ENCODE measurements around the gene TRMT112. TPM values are rescaled to one million over a fixed set of nuclear protein-coding genes. Genes with fewer than 3 reads are reported as not detected.
A peak's percentile ranks its signal among the peaks of the same experiment; 100 is the strongest.

TRMT112 gene
- total RNA-seq, 6 experiments from 2014 or later, result 246 to 269 (median 261) TPM

GRCh38 chr11:64339286-64339685, 21.9 kb upstream of the TRMT112 start:
- no peaks in the 10 kb centered on the region for H3K9me3 Mint-ChIP-seq
- no peak for DNase-seq
- no peak overlapping the region for H3K4me3 Mint-ChIP-seq
- H3K27me3 Mint-ChIP-seq (ENCODE audit: insufficient read depth), result peaks cover 5% of the 10 kb centered on the region; the same call in 1 of the 2 replicates
- no peaks in the 10 kb centered on the region for H3K36me3 Mint-ChIP-seq (ENCODE audit: low read depth)
- no peak overlapping the region for H3K27ac Mint-ChIP-seq
- no peak for TF ChIP-seq CTCF (IDR thresholded peaks at IDR 0.05)
- peaks cover 12% of the 10 kb centered on the region for H3K4me1 Mint-ChIP-seq (ENCODE audit: low read depth)

- DNase-seq, result no peak
- H3K36me3 Mint-ChIP-seq (ENCODE audit: low read depth), result no peaks in the 10 kb centered on the region
- no peak for TF ChIP-seq CTCF (IDR thresholded peaks at IDR 0.05)
- peaks cover 5% of the 10 kb centered on the region; the same call in 1 of the 2 replicates for H3K27me3 Mint-ChIP-seq (ENCODE audit: insufficient read depth)
- H3K9me3 Mint-ChIP-seq, result no peaks in the 10 kb centered on the region
- H3K27ac Mint-ChIP-seq, result no peak overlapping the region
- H3K4me3 Mint-ChIP-seq, result no peak overlapping the region
- peaks cover 12% of the 10 kb centered on the region for H3K4me1 Mint-ChIP-seq (ENCODE audit: low read depth)
Observed at GRCh38 chr11:64338716-64339115, 21.4 kb upstream of the TRMT112 start.

- no peaks in the 10 kb centered on the region for H3K9me3 Mint-ChIP-seq
- DNase-seq, result no peak
- peaks cover 12% of the 10 kb centered on the region for H3K4me1 Mint-ChIP-seq (ENCODE audit: low read depth)
Observed at GRCh38 chr11:64337538-64338249, 20.3 kb upstream of the TRMT112 start.

GRCh38 chr11:64334764-64335735, 17.7 kb upstream of the TRMT112 start:
- peaks cover 4% of the 10 kb centered on the region; the same call in 1 of the 2 replicates for H3K27me3 Mint-ChIP-seq (ENCODE audit: insufficient read depth)
- H3K36me3 Mint-ChIP-seq (ENCODE audit: low read depth), result no peaks in the 10 kb centered on the region
- no peak for TF ChIP-seq CTCF (IDR thresholded peaks at IDR 0.05)
- H3K4me3 Mint-ChIP-seq, result peak overlapping the region; percentile 41
- peak overlapping the region; percentile 78 for H3K27ac Mint-ChIP-seq
- H3K4me1 Mint-ChIP-seq (ENCODE audit: low read depth), result peaks cover 22% of the 10 kb centered on the region
- peak; percentile 94 for DNase-seq
- H3K9me3 Mint-ChIP-seq, result no peaks in the 10 kb centered on the region

More at GRCh38 chr11:64337538-64338249, 20.3 kb upstream of the TRMT112 start:
- TF ChIP-seq CTCF (IDR thresholded peaks at IDR 0.05), result no peak
- H3K36me3 Mint-ChIP-seq (ENCODE audit: low read depth), result no peaks in the 10 kb centered on the region
- peaks cover 5% of the 10 kb centered on the region; the same call in 1 of the 2 replicates for H3K27me3 Mint-ChIP-seq (ENCODE audit: insufficient read depth)
- H3K27ac Mint-ChIP-seq, result no peak overlapping the region
- H3K4me3 Mint-ChIP-seq, result no peak overlapping the region

GRCh38 chr11:64333556-64333955, 16.2 kb upstream of the TRMT112 start:
- no peak for TF ChIP-seq CTCF (IDR thresholded peaks at IDR 0.05)
- Mint-ChIP-seq H3K9me3 (no peaks in the 10 kb centered on the region), H3K4me3 (no peak overlapping the region), H3K4me1 (ENCODE audit: low read depth) (peaks cover 22% of the 10 kb centered on the region), H3K27ac (no peak overlapping the region), H3K36me3 (ENCODE audit: low read depth) (no peaks in the 10 kb centered on the region), H3K27me3 (ENCODE audit: insufficient read depth) (peaks cover 7% of the 10 kb centered on the region; the same call in 1 of the 2 replicates)
- no peak for DNase-seq

Measured in HFFc6 (cell line).